Adrenal gland (tissue), 5 donors: ENCODE data around the gene PTPRN2.

Experiments
- CTCF ChIP-seq, 6 experiments: fragments of 450-650 bp in 4 of 6; fragments of 200-600 bp in 2 of 6; sonication (generic) in 1 of 6; IDR thresholded peaks; 1 replicate in 5 of 6; 2 replicates in 1 of 6; pipeline versions ENCODE4 v1.5.1 to v1.8.0; 2016 to 2021; ENCODE audit warnings: antibody characterized with exemption in 6 of 6, mild to moderate bottlenecking in 2 of 6, moderate library complexity in 1 of 6
- POLR2A ChIP-seq, 2 donors: fragments of 450-650 bp; IDR thresholded peaks; one replicate each; pipeline ENCODE4 v1.6.1; 2017; ENCODE audit warnings: antibody characterized with exemption in 2 of 2, mild to moderate bottlenecking in 2 of 2, moderate library complexity in 1 of 2
- donor health status: DM: no; HTN: no; CAD: no.

DNA sequence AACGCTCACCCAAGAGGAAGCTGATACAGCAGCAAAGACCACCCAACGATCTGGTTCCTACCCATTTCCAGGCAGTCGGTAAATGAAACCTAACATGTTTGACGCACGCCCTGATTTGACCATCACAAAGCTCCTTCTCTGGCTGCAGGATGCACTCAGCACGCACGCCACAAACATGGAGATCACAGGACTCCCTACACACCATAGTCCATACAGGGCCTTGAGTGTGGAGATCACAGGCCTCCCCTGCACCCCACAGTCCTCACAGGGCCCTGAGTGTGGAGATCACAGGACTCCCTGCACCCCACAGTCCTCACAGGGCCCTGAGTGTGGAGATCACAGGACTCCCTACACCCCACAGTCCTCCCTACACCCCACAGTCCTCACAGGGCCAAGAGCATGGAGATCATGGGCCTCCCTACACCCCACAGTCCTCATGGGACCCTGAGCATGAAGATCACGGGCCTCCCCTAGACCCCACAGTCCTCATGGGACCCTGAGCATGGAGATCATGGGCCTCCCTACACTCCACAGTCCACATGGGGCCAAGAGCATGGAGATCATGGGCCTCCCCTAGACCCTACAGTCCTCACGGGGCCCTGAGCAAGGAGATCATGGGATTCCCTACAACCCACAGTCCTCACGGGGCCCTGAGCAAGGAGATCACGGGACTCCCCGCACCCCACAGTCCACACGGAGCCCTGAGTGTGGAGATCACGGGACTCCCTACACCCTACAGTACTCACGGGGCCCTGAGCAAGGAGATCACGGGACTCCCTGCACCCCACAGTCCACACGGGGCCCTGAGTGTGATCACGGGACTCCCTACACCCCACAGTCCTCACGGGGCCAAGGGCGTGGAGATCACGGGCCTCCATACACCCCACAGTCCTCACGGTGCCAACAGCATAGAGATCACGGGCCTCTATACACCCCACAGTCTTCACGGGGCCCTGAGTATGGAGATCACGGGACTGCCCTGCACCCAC lies 841.6 kb downstream of the PTPRN2 start:
- TF ChIP-seq CTCF (IDR thresholded peaks at IDR 0.05) (no peak), POLR2A (IDR thresholded peaks at IDR 0.05) (no peak)
